BE2C (cell line): ENCODE results near the gene CFAP99.
"Not testable (repeated sequence)": the region's sequence is repeated elsewhere in the genome, so short reads cannot be mapped to it uniquely, and the experiment has no call there.

Experiments used
- DNase-seq: peaks from one replicate; pipeline ENCODE4 v3.0.0-alpha.2; 2020
- H3K27me3 ChIP-seq: fragments of 250-450 bp; sonication (Bioruptor Pico); 2 replicates; pipeline ENCODE4 v1.5.1; 2020; ENCODE audit warnings: mild to moderate bottlenecking
- H3K36me3 ChIP-seq: fragments of 250-450 bp; sonication (Bioruptor Pico); 2 replicates; pipeline ENCODE4 v1.5.1; 2020; ENCODE audit warnings: mild to moderate bottlenecking
- H3K4me1 ChIP-seq: fragments of 250-450 bp; sonication (Bioruptor Pico); 2 replicates; pipeline ENCODE4 v1.5.1; 2020
- H3K4me3 ChIP-seq: 2 replicates; pipeline ENCODE4 v1.5.1; 2011; ENCODE audit warnings: low read depth, low read length
- H3K9me3 ChIP-seq: fragments of 250-450 bp; sonication (Bioruptor Pico); 2 replicates; pipeline ENCODE4 v1.5.1; 2020
- TF ChIP-seq, protein P1 (sequence below): IDR thresholded peaks from 2 replicates; pipeline ENCODE4 v1.5.1; 2012; ENCODE audit warnings: mild to moderate bottlenecking, low read depth, low read length

CFAP99 gene

GRCh38 chr4:2375427-2375826, 43.3 kb upstream of the CFAP99 start:
- no peak for DNase-seq
- TF ChIP-seq, protein P1, sequence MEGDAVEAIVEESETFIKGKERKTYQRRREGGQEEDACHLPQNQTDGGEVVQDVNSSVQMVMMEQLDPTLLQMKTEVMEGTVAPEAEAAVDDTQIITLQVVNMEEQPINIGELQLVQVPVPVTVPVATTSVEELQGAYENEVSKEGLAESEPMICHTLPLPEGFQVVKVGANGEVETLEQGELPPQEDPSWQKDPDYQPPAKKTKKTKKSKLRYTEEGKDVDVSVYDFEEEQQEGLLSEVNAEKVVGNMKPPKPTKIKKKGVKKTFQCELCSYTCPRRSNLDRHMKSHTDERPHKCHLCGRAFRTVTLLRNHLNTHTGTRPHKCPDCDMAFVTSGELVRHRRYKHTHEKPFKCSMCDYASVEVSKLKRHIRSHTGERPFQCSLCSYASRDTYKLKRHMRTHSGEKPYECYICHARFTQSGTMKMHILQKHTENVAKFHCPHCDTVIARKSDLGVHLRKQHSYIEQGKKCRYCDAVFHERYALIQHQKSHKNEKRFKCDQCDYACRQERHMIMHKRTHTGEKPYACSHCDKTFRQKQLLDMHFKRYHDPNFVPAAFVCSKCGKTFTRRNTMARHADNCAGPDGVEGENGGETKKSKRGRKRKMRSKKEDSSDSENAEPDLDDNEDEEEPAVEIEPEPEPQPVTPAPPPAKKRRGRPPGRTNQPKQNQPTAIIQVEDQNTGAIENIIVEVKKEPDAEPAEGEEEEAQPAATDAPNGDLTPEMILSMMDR: no peak

GRCh38 chr4:2377241-2377640, 41.5 kb upstream of the CFAP99 start:
- no peaks in the 10 kb centered on the region; the same call in 1 of the 2 replicates for H3K9me3 ChIP-seq
- TF ChIP-seq, protein P1: no peak

More at GRCh38 chr4:2375427-2375826, 43.3 kb upstream of the CFAP99 start:
- Histone ChIP-seq H3K4me1 (no peaks in the 10 kb centered on the region), H3K27me3 (no peaks in the 10 kb centered on the region), H3K9me3 (no peaks in the 10 kb centered on the region; the same call in 1 of the 2 replicates), H3K36me3 (no peaks in the 10 kb centered on the region), H3K4me3 (no peak overlapping the region)

GRCh38 chr4:2378401-2378800, 40.4 kb upstream of the CFAP99 start:
- Histone ChIP-seq H3K9me3 (no peaks in the 10 kb centered on the region; the same call in 1 of the 2 replicates), H3K4me1 (no peaks in the 10 kb centered on the region), H3K36me3 (no peaks in the 10 kb centered on the region), H3K27me3 (no peaks in the 10 kb centered on the region), H3K4me3 (no peak overlapping the region)
- DNase-seq: no peak
- TF ChIP-seq, protein P1: no peak

More at GRCh38 chr4:2377241-2377640, 41.5 kb upstream of the CFAP99 start:
- Histone ChIP-seq H3K4me3 (no peak overlapping the region), H3K36me3 (no peaks in the 10 kb centered on the region), H3K27me3 (no peaks in the 10 kb centered on the region), H3K4me1 (no peaks in the 10 kb centered on the region)
- DNase-seq: no peak

- TF ChIP-seq, protein P1: no peak
- Histone ChIP-seq H3K4me1 (no peaks in the 10 kb centered on the region), H3K36me3 (no peaks in the 10 kb centered on the region), H3K4me3 (no peak overlapping the region), H3K27me3 (no peaks in the 10 kb centered on the region), H3K9me3 (no peaks in the 10 kb centered on the region; the same call in 1 of the 2 replicates)
- DNase-seq: no peak
Observed at GRCh38 chr4:2378898-2379297, 39.9 kb upstream of the CFAP99 start.

DNA sequence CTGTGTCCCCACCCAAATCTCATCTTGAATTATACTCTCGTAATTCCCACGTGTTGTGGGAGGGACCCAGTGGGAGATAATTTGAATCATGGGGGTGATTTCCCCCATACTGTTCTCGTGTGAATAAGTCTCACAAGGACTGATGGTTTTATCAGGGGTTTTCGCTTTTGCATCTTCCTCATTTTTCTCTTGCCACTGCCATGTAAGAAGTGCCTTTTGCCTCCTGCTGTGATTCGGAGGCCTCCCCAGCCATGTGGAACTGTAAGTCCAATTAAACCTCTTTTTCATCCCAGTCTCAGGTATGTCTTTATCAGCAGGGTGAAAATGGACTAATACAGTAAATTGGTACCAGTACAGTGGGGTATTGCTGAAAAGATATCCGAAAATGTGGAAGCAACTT, 38.2 kb upstream of the CFAP99 start:
- not testable (repeated sequence) for H3K9me3 ChIP-seq, H3K4me1 ChIP-seq, DNase-seq, H3K4me3 ChIP-seq, H3K27me3 ChIP-seq, H3K36me3 ChIP-seq

GRCh38 chr4:2382769-2383202, 36.0 kb upstream of the CFAP99 start:
- DNase-seq: not testable (repeated sequence)

GRCh38 chr4:2383220-2383631, 35.5 kb upstream of the CFAP99 start:
- H3K27me3 ChIP-seq, H3K4me3 ChIP-seq, DNase-seq, H3K4me1 ChIP-seq, H3K9me3 ChIP-seq, H3K36me3 ChIP-seq: not testable (repeated sequence)

More at GRCh38 chr4:2382769-2383202, 36.0 kb upstream of the CFAP99 start:
- not testable (repeated sequence) for H3K27me3 ChIP-seq, H3K4me1 ChIP-seq, H3K4me3 ChIP-seq, H3K36me3 ChIP-seq, H3K9me3 ChIP-seq

GRCh38 chr4:2383760-2384159, 35.0 kb upstream of the CFAP99 start:
- H3K4me1 ChIP-seq: no peaks in the 10 kb centered on the region
- H3K4me3 ChIP-seq: no peak overlapping the region
- H3K27me3 ChIP-seq: no peaks in the 10 kb centered on the region
- no peak for DNase-seq
- H3K9me3 ChIP-seq: no peaks in the 10 kb centered on the region; the same call in 1 of the 2 replicates
- H3K36me3 ChIP-seq: no peaks in the 10 kb centered on the region
- TF ChIP-seq, protein P1: no peak
